GM18505 (cell line): ENCODE results near the gene COL6A2.
"Not testable (repeated sequence)": the region's sequence is repeated elsewhere in the genome, so short reads cannot be mapped to it uniquely, and the experiment has no call there.

Experiments
- ATAC-seq: cut with Tn5 transposase; IDR thresholded peaks from one replicate; pipeline ENCODE4 v1.9.1; 2021; ENCODE audit not compliant: unreplicated experiment
- POLR2A ChIP-seq: IDR thresholded peaks from 4 replicates; pipeline ENCODE4 v1.6.1; 2011; ENCODE audit warnings: borderline replicate concordance; ENCODE audit not compliant: insufficient read depth, insufficient read length; ENCODE audit errors: extremely low read depth

COL6A2 gene

GRCh38 chr21:46171996-46172862 lies 74.3 kb downstream of the COL6A2 start:
- TF ChIP-seq POLR2A = no peak
- ATAC-seq = no peak

- no peak for ATAC-seq
- no peak for TF ChIP-seq POLR2A
Observed at GRCh38 chr21:46172863-46173528, 75.1 kb downstream of the COL6A2 start.

- ATAC-seq = no peak
- no peak for TF ChIP-seq POLR2A
Observed at GRCh38 chr21:46173573-46173972, 75.7 kb downstream of the COL6A2 start.

GRCh38 chr21:46176443-46177129 lies 78.7 kb downstream of the COL6A2 start:
- ATAC-seq = not testable (repeated sequence)

GRCh38 chr21:46178961-46179360 lies 81.0 kb downstream of the COL6A2 start:
- no peak for TF ChIP-seq POLR2A
- ATAC-seq = no peak
